Breast epithelium (tissue), 3 donors: ENCODE results near the gene RTL5.

Experiments
- POLR2A ChIP-seq: fragments of 450-650 bp; IDR thresholded peaks from one replicate; pipeline ENCODE4 v1.6.1; 2016; ENCODE audit warnings: antibody characterized with exemption, mild to moderate bottlenecking, moderate library complexity
- POLR2AphosphoS5 ChIP-seq, 3 donors: sonication (generic); formaldehyde crosslinking; IDR thresholded peaks; one replicate each; pipeline ENCODE4 v1.6.1; 2017; ENCODE audit warnings: antibody characterized with exemption in 3 of 3
- TF ChIP-seq, protein P1 (sequence below), 3 donors: fragments of 450-650 bp; IDR thresholded peaks; one replicate each; pipeline ENCODE4 v1.5.1; 2016 to 2017; ENCODE audit warnings: antibody characterized with exemption in 3 of 3, mild to moderate bottlenecking in 3 of 3, moderate library complexity in 3 of 3

DNA sequence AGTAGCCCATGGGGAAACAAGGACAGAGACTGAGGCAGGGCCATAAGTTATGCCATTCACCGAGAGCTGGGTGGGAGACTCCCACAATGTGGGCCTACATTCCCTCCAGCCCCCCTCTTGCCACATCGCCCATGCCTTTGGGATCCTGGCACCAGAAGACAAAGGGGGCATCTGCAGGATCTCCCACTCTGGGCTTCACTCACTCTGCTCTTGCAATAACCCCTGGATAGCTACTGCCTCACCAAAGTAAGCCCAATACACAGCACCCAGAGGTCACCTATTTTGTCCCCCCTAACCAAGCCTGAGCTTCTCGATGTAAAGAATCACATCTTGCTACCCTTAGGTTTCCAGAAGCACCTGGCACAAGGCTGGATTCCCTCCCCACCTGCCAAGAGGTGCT, 741 bp upstream of the RTL5 start:
- TF ChIP-seq POLR2A, result no peak
- TF ChIP-seq, protein P1, sequence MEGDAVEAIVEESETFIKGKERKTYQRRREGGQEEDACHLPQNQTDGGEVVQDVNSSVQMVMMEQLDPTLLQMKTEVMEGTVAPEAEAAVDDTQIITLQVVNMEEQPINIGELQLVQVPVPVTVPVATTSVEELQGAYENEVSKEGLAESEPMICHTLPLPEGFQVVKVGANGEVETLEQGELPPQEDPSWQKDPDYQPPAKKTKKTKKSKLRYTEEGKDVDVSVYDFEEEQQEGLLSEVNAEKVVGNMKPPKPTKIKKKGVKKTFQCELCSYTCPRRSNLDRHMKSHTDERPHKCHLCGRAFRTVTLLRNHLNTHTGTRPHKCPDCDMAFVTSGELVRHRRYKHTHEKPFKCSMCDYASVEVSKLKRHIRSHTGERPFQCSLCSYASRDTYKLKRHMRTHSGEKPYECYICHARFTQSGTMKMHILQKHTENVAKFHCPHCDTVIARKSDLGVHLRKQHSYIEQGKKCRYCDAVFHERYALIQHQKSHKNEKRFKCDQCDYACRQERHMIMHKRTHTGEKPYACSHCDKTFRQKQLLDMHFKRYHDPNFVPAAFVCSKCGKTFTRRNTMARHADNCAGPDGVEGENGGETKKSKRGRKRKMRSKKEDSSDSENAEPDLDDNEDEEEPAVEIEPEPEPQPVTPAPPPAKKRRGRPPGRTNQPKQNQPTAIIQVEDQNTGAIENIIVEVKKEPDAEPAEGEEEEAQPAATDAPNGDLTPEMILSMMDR (IDR thresholded peaks at IDR 0.05), result no peak
- TF ChIP-seq POLR2AphosphoS5 (IDR thresholded peaks at IDR 0.05), result no peak
